Sciatic nerve (tissue), 2 donors: ENCODE data around the gene SLC26A9. TPM values are rescaled to one million over a fixed set of nuclear protein-coding genes. Genes with fewer than 3 reads are reported as not detected.

ENCODE experiments used
- ATAC-seq: fragments of 200-7000 bp; cut with Tn5 transposase; one replicate; pipeline ENCODE4 v1.9.1; 2020; ENCODE audit warnings: mild to moderate bottlenecking, moderate library complexity
- DNase-seq: peaks from one replicate; pipeline ENCODE4 v3.0.0-alpha.2; 2020; ENCODE audit warnings: low spot score
- intact Hi-C: fragments of 100-400 bp; cut with DNase I; formaldehyde crosslinking; loops from one replicate; pipeline ENCODE4 v1.14.2; 2022
- total RNA-seq: library from RNA; stranded (reverse); fragmentation: NEBNext Ultra II Directional; extraction: Animal tissue kit (Norgen Biotek cat#: 25700); gene quantifications from one replicate; pipeline ENCODE4 v1.2.1, GENCODE V29; 2021
- donor health status: DM: no; HTN: no; CAD: no.
- donor health status: DM: no; HTN: no; CAD: no.

The SLC26A9 gene, protein sequence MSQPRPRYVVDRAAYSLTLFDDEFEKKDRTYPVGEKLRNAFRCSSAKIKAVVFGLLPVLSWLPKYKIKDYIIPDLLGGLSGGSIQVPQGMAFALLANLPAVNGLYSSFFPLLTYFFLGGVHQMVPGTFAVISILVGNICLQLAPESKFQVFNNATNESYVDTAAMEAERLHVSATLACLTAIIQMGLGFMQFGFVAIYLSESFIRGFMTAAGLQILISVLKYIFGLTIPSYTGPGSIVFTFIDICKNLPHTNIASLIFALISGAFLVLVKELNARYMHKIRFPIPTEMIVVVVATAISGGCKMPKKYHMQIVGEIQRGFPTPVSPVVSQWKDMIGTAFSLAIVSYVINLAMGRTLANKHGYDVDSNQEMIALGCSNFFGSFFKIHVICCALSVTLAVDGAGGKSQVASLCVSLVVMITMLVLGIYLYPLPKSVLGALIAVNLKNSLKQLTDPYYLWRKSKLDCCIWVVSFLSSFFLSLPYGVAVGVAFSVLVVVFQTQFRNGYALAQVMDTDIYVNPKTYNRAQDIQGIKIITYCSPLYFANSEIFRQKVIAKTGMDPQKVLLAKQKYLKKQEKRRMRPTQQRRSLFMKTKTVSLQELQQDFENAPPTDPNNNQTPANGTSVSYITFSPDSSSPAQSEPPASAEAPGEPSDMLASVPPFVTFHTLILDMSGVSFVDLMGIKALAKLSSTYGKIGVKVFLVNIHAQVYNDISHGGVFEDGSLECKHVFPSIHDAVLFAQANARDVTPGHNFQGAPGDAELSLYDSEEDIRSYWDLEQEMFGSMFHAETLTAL
- total RNA-seq = not detected

DNA sequence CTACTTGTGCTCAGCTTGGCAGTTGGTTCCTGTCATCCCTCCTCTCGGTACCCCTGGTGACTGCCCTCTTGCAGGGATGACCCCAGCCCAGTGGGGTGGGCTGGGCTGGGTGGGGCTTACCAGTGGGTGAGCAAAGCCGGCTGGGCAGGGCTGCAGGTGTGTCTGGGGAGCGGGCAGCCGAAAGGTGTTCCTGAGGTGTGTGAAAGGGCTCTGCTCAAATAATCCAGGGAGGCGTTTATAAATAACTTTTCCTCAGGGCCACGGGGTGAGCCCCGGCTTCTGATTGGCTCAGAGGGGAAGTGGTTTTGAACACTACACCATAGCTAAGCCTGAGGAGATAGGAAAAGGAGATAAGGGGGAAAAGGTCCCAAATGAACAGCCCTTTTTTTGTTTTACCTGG is at the start of gene SLC26A9:
Gene SLC26A9, minus strand, starts transcription at position 212 of the 400 bp plus-strand sequence. CDS start 7,636 bp downstream, outside the sequence.
- intact Hi-C loops = no loop called here
- ATAC-seq = no peak

DNA sequence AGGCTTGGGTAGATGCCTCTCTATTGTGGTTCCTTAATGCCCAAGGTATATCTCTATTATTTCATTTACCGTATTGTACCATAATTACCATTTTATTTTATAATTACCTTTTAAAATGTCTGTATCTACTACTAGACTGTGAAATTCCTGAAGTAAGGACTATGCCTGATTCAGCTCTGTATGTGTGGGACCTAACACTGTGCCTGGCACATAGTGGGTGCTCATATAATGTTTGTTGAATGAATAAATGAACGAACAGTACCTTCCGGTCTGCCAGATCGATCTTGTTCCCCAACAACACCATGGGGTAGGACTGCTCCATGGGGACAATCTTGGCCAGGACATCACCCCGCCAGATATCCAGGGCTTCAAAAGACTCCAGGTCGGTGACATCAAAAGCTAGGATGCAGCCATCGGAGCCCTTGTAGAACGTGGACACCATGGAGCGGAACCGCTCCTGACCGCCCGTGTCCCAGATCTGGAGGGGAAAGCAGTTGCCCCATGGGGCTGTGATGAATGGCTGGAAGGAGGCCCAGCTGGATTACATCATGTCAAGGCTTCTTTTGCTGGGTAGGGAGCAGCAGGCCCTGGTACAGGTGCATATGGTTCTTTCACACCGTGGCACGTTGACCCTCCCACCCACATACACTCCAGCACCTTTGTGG is 49.1 kb upstream of the SLC26A9 start:
- no peak for DNase-seq
- intact Hi-C loops = no loop called here
- no peak for ATAC-seq

More for the DNA sequence above, at the start of gene SLC26A9:
- DNase-seq = no peak

DNA sequence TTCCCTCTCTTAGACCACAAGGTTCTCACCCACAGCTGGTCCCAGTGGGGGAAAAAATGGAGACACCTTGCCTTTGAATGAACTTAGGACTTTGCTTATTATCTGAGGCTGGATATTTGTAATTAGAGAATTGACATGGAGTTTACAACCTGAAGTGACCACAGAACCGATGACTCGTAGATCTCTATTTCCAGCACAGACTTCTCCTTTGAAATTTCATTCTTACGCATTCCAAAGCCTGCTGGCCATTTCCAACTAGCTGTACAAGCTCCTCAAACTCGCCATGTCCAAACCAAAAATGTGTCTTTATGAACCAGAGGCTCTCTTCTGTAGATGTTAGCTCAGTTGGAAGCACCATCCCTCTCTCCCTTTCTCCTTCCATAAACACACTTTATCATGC is 48.0 kb upstream of the SLC26A9 start:
- intact Hi-C loops = no loop called here
- no peak for ATAC-seq

DNA sequence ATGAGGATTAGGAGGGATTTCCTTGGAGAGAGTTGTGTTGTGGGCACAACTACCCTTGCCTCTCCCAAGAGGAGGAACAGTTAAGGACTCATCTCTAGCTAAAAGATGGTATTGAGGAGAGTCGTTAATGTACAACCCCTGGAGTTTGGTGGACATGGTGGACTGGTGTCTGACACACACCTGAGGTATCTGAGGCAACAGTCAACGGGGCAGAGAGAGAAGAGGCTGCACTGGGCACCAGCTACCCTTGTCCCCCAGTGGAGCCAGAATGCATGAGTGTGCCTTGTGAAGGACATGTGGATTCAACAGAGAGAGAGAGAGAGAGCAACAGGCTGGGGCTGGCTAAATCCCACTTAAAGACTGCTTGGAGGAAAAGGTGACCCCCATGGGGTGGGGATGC is 47.0 kb upstream of the SLC26A9 start:
- no peak for DNase-seq
- ATAC-seq = no peak
- intact Hi-C loops = no loop called here

More for the DNA sequence above, 48.0 kb upstream of the SLC26A9 start:
- no peak for DNase-seq

DNA sequence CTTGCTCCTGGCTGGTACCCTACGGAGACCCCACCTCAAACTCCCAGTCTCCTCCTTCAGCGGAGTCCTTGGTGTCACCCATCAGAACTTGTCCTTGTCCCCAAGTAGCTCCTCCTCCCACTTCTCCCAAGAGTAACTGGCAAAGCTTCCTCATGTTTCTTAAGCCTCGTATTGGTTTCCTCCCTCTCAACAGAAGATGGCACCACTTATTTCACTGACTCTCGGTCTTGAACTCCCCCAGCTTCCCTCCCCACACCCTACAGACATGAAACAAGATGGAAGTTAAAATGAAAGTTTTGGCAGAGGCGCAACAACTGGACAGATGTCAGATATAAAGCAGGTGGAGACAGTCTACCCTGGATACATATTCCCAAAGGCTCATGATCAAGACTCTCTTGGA is 46.5 kb upstream of the SLC26A9 start:
- ATAC-seq (no peak), DNase-seq (no peak)
- intact Hi-C loops = no loop called here

DNA sequence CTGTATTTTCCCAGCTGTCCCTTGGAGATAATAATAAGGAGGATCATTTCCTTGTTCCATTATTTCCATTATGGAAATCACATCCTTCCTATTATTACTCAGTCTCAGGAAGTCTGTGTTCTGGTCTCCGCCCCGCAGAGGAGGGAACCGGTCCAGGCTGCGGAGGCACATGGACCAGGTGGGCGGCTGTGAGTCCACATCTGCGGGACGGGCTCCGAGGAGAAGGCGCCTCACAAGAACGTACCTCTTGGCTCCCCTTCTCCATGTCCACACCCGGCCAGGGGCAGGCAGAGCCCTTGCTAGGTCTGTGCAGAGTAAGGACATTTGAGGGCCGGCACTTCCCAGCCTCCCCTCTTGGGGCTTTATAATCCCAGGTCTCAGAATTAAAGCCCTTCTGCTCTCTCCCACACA is 45.3 kb upstream of the SLC26A9 start:
- no peak for DNase-seq
- intact Hi-C loops = no loop called here
- ATAC-seq = no peak

DNA sequence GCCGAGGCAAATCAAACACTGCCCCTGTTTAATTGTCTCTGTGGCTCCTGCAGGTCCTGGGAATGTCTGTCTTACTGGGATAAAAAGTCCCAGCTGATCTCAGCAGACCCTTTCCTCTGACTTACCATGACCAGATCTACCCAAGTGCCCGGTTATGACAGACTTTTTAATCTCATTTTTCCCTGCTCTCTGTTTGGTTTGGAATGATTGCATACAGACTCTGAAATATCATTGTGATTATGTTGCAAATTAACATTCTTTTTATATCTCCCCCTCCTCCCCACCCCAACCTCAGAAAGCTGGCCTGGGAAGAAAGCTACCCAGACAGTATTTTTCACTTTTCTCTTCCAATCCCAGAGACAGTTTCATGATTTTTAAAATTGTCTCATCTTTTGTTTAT is 43.6 kb upstream of the SLC26A9 start:
- ATAC-seq (no peak), DNase-seq (no peak)
- intact Hi-C loops = no loop called here

DNA sequence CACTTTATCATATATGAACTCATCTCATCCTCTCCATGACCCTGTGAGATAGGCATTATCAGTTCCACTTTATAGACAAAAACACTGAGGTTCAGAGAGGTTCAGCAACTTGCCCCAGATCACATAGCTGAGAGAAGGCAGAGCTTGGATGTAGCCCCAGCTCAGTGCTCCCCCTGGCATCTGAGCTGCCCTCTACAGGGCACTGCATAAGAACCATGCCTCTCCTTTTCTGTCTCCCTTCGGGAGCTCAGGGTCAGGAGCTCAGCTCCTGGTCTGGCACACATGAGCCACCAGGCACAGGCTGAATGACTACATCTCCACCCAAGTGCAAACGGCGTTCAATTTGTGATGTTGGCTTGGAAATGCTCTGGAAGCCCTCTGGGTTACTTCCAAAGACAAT is 43.0 kb upstream of the SLC26A9 start:
- no peak for DNase-seq
- intact Hi-C loops = no loop called here
- ATAC-seq = no peak

DNA sequence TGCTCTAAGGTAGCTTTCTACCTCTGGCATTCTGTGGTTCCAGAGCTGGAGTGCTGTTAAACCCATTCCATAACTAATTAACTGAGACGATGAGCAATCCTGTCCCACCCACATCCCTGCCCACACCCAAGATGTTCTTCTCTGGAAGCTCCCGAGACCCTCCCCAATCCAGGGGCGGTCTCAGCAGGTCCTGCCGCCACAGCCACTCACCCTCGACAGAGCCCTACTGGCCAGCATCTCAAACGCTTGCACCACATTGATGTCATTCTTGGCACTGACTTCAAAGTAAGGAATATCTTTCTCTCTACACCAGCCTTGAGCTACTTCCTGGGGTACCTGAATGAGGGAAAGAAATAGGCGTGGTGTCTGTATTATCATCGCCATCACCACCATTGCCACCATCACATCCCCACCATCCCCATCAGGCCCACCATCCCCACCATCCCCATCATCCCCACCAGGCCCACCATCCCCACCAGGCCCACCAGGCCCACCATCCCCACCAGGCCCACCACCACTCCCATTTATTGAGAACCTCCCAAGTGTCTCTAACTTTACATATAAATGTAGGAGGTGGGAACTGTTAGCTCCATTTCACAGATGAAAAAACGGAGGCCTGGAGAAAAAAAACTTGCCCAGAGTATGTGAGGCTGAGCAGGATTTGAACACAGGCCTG is 42.2 kb upstream of the SLC26A9 start:
- DNase-seq (no peak), ATAC-seq (no peak)
- intact Hi-C loops = no loop called here

DNA sequence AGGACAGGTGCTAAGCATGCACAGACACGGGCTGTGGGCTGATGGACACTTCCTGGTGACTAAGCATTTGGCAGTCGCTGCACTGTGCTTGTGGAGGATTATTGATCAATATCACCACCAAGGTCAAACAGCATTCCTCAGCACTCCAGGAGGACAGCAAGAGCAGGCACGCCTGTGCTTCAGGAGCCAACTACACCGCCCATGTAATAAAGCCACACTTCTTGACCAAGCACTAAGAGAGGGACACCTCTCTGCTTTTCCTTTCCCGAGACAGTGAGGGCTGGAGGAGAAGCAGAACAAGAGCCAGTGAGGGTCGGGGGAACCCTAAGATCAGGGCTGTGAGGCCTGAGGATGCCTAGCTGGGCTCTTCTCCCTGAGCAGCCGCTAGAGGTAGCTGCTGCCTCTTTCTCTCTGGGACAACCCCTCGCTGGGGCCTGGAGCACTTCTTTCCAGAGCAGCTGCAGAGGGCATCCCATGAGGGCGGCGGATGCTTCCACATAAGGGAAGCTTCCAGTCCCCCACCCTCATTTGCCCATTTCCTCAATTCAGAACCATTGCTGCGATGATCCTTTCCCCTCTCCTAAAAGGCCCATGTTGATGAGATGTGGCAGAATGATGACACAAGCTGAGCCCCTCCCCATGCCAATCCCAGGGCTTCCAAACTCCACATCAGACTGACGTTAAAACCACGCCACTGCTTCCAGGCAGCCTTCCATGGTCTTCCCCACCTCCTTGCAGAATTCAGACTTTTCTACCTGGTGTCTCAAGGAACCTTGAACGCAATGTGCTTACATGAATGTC is 40.9 kb upstream of the SLC26A9 start:
- DNase-seq = peak; percentile 80

DNA sequence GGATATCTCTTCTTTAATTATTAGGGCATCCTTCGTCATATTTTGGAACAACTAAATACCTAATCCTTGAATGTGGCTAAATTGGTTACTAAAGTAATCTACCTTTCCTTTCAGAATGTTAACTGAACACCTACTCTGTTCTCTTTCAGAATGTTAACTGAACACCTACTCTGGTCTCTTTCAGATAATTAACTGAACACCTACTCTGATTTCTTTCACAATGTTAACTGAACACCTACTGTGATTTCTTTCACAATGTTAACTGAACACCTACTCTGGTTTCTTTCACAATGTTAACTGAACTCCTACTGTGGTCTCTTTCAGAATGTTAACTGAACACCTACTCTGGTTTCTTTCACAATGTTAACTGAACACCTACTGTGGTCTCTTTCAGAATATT is 38.0 kb upstream of the SLC26A9 start:
- DNase-seq (no peak), ATAC-seq (no peak)
- intact Hi-C loops = no loop called here

More for the DNA sequence above, 40.9 kb upstream of the SLC26A9 start:
- peak; percentile 91 for ATAC-seq
- intact Hi-C loops = loop anchor here (2.0 kb wide), 2 partner anchors 53 to 117 kb away; no protein-coding TSS in a partner anchor

DNA sequence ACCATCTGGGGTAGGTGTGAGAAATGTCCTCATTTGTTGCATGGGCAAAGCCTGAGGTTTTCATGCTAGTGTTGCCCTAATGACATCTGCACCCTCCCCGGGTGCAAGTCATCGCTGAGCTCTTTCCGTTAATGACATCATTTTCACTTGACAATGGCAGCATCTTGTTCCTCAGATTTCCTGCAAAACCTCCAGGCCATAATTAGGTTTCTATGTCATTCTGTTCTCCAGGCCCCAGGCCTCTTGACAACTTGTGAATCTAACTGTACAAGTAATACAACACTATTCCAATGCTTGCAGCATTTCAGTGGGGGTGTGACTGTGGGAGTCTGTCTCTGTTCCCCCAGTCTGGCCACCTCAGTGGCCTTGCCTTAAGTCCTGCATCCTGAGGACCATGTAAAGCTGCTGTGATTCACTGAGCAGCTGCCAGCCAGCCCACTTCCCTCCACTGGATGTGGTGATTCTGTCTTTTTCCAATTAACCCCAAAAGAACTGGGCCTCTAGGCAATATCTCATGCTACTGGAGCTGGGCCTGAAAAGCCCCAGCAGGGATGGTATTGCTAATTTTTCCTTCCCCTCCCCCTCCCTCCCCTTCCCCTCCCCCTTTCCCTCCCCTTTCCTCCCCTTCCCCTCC is 37.1 kb upstream of the SLC26A9 start:
- no peak for ATAC-seq
- intact Hi-C loops = no loop called here

DNA sequence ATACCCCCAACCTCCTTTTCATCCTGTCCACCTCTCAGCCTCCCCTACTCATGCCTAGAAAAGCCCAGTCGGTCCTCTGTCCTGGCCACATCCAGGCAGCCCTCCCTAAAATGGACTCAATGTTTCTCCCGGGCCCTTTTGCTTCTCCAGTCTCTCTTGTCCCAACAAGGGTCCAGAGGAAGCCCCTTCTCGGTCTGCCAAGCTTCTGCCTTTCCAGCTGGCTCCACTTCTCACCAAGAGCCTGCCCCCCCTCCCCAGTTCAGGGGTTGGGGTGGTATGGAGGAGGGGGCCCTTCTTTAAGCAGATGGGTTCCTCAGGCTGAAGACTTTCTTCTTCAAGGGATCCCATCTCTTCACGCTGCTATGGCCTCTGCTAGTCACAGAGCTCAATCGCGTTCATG is 36.0 kb upstream of the SLC26A9 start:
- intact Hi-C loops = loop anchor here (5.0 kb wide), 2 partner anchors 57 to 187 kb away; no protein-coding TSS in a partner anchor
- ATAC-seq = no peak
- DNase-seq = no peak

More for the DNA sequence above, 37.1 kb upstream of the SLC26A9 start:
- DNase-seq = no peak

DNA sequence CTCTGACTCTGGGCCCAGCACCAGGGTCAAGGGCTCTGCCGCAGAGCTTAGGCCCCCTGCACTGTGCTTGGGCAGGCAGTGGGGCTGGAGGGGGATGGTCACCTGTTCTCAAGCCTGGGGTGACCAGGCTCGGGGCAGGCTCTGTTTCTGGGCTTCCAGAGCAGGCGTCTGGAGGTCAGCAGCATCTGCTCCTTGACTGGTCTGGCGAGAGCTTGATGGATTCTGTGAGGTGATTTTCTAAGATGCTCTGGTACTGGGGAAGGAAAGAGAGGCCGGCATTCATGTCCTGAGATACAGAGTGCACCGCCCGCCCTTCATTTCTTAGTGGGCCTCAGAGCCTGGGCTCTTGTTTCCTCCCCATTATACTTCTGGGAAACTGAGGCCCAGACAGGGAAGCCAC is 35.4 kb upstream of the SLC26A9 start:
- intact Hi-C loops = loop anchor here (5.0 kb wide), 2 partner anchors 56 to 186 kb away; no protein-coding TSS in a partner anchor
- ATAC-seq = no peak
- no peak for DNase-seq

DNA sequence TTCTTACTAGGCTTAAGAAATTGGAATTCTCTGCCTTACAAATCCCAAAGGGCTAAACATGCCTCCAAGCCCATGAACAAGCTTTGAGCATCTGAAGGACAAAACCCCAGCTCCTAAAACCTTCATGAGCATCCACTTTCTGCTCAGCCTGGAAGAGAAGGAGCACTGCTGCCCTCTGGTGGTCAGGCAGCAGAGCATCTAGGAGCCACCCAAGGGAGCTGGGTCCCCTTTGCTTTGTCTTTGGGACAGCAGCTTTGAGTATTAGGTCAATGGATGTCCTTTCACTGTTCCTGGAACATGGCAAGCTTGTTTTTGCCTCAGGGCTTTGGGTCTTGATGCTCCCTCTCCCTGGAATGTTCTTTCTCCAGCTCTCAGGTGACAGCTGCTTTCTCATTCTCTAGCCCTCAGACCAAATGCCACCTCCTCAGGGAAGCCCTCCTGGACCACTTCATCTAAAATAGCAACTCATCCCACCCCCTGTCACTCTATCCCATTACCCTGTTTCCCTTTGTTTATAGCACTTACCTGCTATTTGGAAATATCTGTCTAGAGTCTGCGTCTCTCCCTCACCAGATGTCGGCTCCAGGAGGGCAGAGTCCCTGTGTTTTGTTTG is 34.3 kb upstream of the SLC26A9 start:
- DNase-seq = peak; percentile 88
- ATAC-seq = peak; percentile 79
- intact Hi-C loops = loop anchor here (5.0 kb wide), 2 partner anchors 55 to 185 kb away; no protein-coding TSS in a partner anchor

DNA sequence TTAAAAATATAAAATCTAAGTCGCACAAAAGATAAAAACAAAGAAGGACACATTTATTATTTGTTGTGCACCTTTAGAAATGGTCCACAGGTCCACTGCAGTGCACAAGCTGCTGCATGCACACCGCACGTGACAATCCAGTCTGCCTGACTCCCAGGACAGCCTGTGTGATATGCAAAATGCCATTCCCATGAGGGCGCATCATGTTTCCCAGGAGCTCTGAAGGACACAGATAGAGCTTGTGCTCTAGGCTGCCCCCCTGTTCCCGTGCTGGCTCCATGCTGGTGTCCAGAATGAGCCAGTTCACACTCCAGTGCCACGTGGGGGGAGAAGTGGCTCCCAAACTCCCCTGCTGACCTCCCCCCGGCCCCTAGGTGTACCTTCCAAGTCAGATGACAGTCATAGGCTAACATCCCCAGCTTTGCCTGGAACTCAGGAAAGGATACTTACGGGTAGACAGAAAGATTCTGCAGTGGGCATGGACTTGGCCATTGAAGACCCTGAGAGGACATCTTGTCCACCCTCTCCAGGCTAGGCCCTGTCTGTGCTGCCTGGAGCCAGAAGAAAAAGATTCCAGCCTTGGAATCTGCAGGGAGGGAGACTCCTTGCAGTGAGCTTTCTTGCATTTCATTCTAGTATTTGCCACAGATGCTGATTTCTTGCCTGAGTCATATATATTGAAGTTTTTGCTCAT is 33.6 kb upstream of the SLC26A9 start:
- intact Hi-C loops = loop anchor here (5.0 kb wide), 2 partner anchors 55 to 185 kb away; no protein-coding TSS in a partner anchor
- ATAC-seq (peak; percentile 10), DNase-seq (no peak)
